Body of pancreas (tissue), 4 donors: ENCODE data around the gene FBN2.

ENCODE experiments used
- CTCF ChIP-seq, 7 experiments: fragments of 450-650 bp in 4 of 7; fragments of 200-600 bp in 3 of 7; sonication (generic) in 3 of 7; IDR thresholded peaks; one replicate each; pipeline ENCODE4 v1.5.1; 2016 to 2019; ENCODE audit warnings: antibody characterized with exemption in 7 of 7
- POLR2A ChIP-seq, 3 donors: fragments of 450-650 bp; IDR thresholded peaks; one replicate each; pipeline ENCODE4 v1.6.1; 2016; ENCODE audit warnings: antibody characterized with exemption in 3 of 3, mild to moderate bottlenecking in 2 of 3

- TF ChIP-seq POLR2A (IDR thresholded peaks at IDR 0.05) (no peak), CTCF (IDR thresholded peaks at IDR 0.05) (no peak)
These were observed 96.9 kb downstream of the FBN2 start for GRCh38 chr5:128441165-128441564.
